ENCODE data around the gene SBK3.
"Not testable (repeated sequence)": the region's sequence is repeated elsewhere in the genome, so short reads cannot be mapped to it uniquely, and the experiment has no call there.

Gene SBK3

DNA sequence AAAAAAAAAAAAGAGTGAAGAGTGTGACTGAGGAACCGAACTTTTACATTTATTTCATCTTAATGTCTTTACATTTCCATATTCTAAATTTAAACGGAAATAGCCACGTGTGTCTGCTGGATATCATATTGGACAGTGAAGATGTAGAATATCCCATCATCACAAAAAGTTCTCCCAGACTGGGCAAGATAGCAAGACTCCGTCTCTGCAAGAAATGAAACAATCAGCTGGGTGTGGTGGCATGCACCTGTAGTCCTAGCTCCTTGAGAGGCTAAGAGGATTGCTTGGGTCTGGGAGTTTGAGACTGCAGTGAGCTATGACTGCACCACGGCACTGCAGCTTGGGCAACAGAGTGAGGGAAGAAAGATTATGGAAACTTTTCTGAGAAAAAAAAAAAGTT is 31.4 kb upstream of the SBK3 start:
- Histone ChIP-seq H2BK15ac (ENCODE audit: low read length) (no peak overlapping the region), H2BK12ac (ENCODE audit: low read length) (no peak overlapping the region), H3K23ac (ENCODE audit: low read depth, low read length, poor library complexity) (no peak overlapping the region), H2BK120ac (ENCODE audit: low read depth, low read length) (no peak overlapping the region), H3K4me2 (ENCODE audit: insufficient read depth, low read length, poor library complexity, severe bottlenecking) (no peak overlapping the region), H4K8ac (ENCODE audit: low read depth, low read length) (no peak overlapping the region), H4K91ac (ENCODE audit: low read depth, low read length, poor library complexity) (no peak overlapping the region), H3K27ac (replicated peaks; ENCODE audit: low read length) (no peak overlapping the region), H3K79me1 (ENCODE audit: low read depth, low read length) (peaks cover 14% of the 10 kb centered on the region), H2BK5ac (ENCODE audit: low read length) (no peak overlapping the region), H2AK5ac (ENCODE audit: low read depth, low read length) (no peak overlapping the region), H3K4ac (ENCODE audit: low read length) (no peak overlapping the region), H3K4me1 (ENCODE audit: control insufficient read depth in 2 of 2, insufficient read depth in 1 of 2, low read depth in 1 of 2, low read length in 2 of 2) (peaks cover 0 to 3% of the 10 kb centered on the region in 2 donors), H3K9me3 (replicated peaks in 1 of 2; ENCODE audit: control insufficient read depth in 2 of 2, insufficient read depth in 1 of 2, low read depth in 1 of 2, low read length in 2 of 2) (no peaks in the 10 kb centered on the region), H3K27me3 (ENCODE audit: control insufficient read depth in 3 of 3, insufficient read depth in 3 of 3, low read depth in 1 of 3, low read length in 3 of 3) (no peaks in the 10 kb centered on the region), H3K14ac (ENCODE audit: low read length) (no peak overlapping the region), H3K18ac (ENCODE audit: low read length) (no peak overlapping the region), H3K36me3 (replicated peaks in 1 of 2; ENCODE audit: control insufficient read depth in 2 of 2, insufficient read depth in 2 of 2, low read length in 2 of 2) (peaks cover 18% of the 10 kb centered on the region in 2 donors), H3K4me3 (ENCODE audit: low read length in 2 of 2) (no peak overlapping the region), H3K9ac (ENCODE audit: low read depth, low read length, poor library complexity) (no peak overlapping the region), H2AFZ (ENCODE audit: low read length) (no peak overlapping the region)
- DNase-seq (ENCODE audit: low spot score), result no peak
- WGBS, 2 donors (ENCODE audit: extremely low coverage in 2 of 2, insufficient read length in 2 of 2, insufficient replicate concordance in 1 of 2), result no CpG with 5 or more reads among the region's 5 CpGs

DNA sequence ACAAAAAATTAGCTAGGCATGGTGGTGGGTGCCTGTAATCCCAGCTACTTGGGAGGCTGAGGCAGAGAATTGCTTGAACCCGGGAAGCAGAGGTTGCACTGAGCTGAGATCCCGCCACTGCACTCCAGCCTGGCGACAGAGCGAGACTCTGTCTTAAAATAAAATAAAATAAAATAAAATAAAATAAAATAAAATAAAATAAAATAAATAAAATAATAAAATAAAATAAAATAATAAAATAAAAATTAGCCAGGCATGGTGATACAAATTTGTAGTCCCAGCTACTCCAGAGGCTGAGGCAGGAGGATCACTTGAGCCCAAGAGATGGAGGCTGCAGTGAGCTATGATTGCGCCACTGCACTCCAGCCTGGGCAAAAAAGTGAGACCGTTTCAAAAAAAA is 28.6 kb upstream of the SBK3 start:
- not testable (repeated sequence) for H3K9me3 ChIP-seq (replicated peaks in 1 of 2; ENCODE audit: control insufficient read depth in 2 of 2, insufficient read depth in 1 of 2, low read depth in 1 of 2, low read length in 2 of 2); H3K4me3 ChIP-seq (ENCODE audit: low read length in 2 of 2); H3K18ac ChIP-seq (ENCODE audit: low read length); H4K91ac ChIP-seq (ENCODE audit: low read depth, low read length, poor library complexity); H3K4ac ChIP-seq (ENCODE audit: low read length); H2BK120ac ChIP-seq (ENCODE audit: low read depth, low read length); H4K8ac ChIP-seq (ENCODE audit: low read depth, low read length); H2BK5ac ChIP-seq (ENCODE audit: low read length); DNase-seq (ENCODE audit: low spot score); H2AK5ac ChIP-seq (ENCODE audit: low read depth, low read length); H3K79me1 ChIP-seq (ENCODE audit: low read depth, low read length); H3K27ac ChIP-seq (replicated peaks; ENCODE audit: low read length); H3K4me2 ChIP-seq (ENCODE audit: insufficient read depth, low read length, poor library complexity, severe bottlenecking); H3K9ac ChIP-seq (ENCODE audit: low read depth, low read length, poor library complexity); H3K4me1 ChIP-seq (ENCODE audit: control insufficient read depth in 2 of 2, insufficient read depth in 1 of 2, low read depth in 1 of 2, low read length in 2 of 2); H3K27me3 ChIP-seq (ENCODE audit: control insufficient read depth in 3 of 3, insufficient read depth in 3 of 3, low read depth in 1 of 3, low read length in 3 of 3); H3K14ac ChIP-seq (ENCODE audit: low read length); H2AFZ ChIP-seq (ENCODE audit: low read length); H3K23ac ChIP-seq (ENCODE audit: low read depth, low read length, poor library complexity); H2BK15ac ChIP-seq (ENCODE audit: low read length); H2BK12ac ChIP-seq (ENCODE audit: low read length)
- H3K36me3 ChIP-seq (replicated peaks in 1 of 2; ENCODE audit: control insufficient read depth in 2 of 2, insufficient read depth in 2 of 2, low read length in 2 of 2), result peaks cover 17 to 18% of the 10 kb centered on the region in 2 donors
- WGBS, 2 donors (ENCODE audit: extremely low coverage in 2 of 2, insufficient read length in 2 of 2, insufficient replicate concordance in 1 of 2), result no CpG with 5 or more reads among the region's 6 CpGs

DNA sequence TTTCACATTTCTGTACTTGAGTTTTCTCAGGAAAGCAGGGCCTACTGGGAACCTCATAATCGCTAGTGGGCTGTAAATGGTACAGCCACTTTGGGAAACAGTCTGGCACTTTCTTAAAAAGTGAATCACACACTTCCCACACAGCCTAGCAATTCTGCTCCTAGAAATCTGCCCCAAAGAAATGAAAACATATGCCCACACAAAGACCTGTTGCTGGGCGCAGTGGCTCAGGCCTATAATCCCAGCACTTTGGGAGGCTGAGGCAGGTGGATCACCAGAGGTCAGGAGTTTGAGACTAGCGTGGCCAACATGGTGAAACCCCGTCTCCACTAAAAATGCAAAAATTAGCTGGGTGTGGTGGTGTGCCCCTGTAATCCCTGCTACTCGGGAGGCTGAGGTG is 24.1 kb upstream of the SBK3 start:
- not testable (repeated sequence) for H3K4me1 ChIP-seq (ENCODE audit: control insufficient read depth in 2 of 2, insufficient read depth in 1 of 2, low read depth in 1 of 2, low read length in 2 of 2); H4K8ac ChIP-seq (ENCODE audit: low read depth, low read length); H3K14ac ChIP-seq (ENCODE audit: low read length); H3K36me3 ChIP-seq (replicated peaks in 1 of 2; ENCODE audit: control insufficient read depth in 2 of 2, insufficient read depth in 2 of 2, low read length in 2 of 2); H4K91ac ChIP-seq (ENCODE audit: low read depth, low read length, poor library complexity); H3K27ac ChIP-seq (replicated peaks; ENCODE audit: low read length); H2BK5ac ChIP-seq (ENCODE audit: low read length); H3K9ac ChIP-seq (ENCODE audit: low read depth, low read length, poor library complexity); H3K4ac ChIP-seq (ENCODE audit: low read length); H3K23ac ChIP-seq (ENCODE audit: low read depth, low read length, poor library complexity); H3K27me3 ChIP-seq (ENCODE audit: control insufficient read depth in 3 of 3, insufficient read depth in 3 of 3, low read depth in 1 of 3, low read length in 3 of 3); H3K4me3 ChIP-seq (ENCODE audit: low read length in 2 of 2); H2BK120ac ChIP-seq (ENCODE audit: low read depth, low read length); H3K9me3 ChIP-seq (replicated peaks in 1 of 2; ENCODE audit: control insufficient read depth in 2 of 2, insufficient read depth in 1 of 2, low read depth in 1 of 2, low read length in 2 of 2); H2BK15ac ChIP-seq (ENCODE audit: low read length); H2AFZ ChIP-seq (ENCODE audit: low read length); H3K18ac ChIP-seq (ENCODE audit: low read length); H2BK12ac ChIP-seq (ENCODE audit: low read length); H3K79me1 ChIP-seq (ENCODE audit: low read depth, low read length); H2AK5ac ChIP-seq (ENCODE audit: low read depth, low read length); DNase-seq (ENCODE audit: low spot score); H3K4me2 ChIP-seq (ENCODE audit: insufficient read depth, low read length, poor library complexity, severe bottlenecking)
- WGBS, 2 donors (ENCODE audit: extremely low coverage in 2 of 2, insufficient read length in 2 of 2, insufficient replicate concordance in 1 of 2), result no CpG with 5 or more reads among the region's 5 CpGs

DNA sequence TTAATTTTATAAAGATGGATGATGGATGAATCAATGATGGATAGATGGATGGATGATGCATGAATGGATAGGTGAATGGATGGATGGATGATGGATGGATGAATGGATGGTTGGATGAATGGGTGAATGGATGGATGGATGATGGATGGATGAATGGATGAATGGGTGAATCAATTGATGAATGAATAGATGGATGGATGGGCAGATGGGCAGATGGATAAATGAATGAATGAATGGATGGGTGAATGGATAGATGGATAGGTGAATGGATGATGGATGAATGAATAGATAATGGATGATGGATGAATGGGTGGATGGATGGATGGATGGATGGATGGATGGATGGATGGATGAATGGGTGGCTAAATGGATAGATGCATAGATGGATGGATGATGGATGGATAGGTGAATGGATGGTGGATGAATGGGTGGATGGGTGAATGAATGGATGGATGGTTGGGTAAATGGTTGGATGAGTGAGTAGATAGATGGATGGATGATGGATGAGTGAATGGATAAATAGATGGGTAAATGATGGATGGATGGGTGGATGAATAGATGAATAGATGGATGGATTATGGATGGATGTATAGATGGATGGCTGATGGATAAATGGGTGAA is 22.5 kb upstream of the SBK3 start:
- H4K91ac ChIP-seq (ENCODE audit: low read depth, low read length, poor library complexity), result no peak overlapping the region
- no peak overlapping the region for H3K18ac ChIP-seq (ENCODE audit: low read length)
- H3K9ac ChIP-seq (ENCODE audit: low read depth, low read length, poor library complexity), result no peak overlapping the region
- no peak overlapping the region for H2AK5ac ChIP-seq (ENCODE audit: low read depth, low read length)
- H2BK120ac ChIP-seq (ENCODE audit: low read depth, low read length), result no peak overlapping the region
- H3K4me1 ChIP-seq (ENCODE audit: control insufficient read depth in 2 of 2, insufficient read depth in 1 of 2, low read depth in 1 of 2, low read length in 2 of 2), result peaks cover 0 to 3% of the 10 kb centered on the region in 2 donors
- H3K79me1 ChIP-seq (ENCODE audit: low read depth, low read length), result no peaks in the 10 kb centered on the region
- H2AFZ ChIP-seq (ENCODE audit: low read length), result no peak overlapping the region
- no peak overlapping the region for H3K4me2 ChIP-seq (ENCODE audit: insufficient read depth, low read length, poor library complexity, severe bottlenecking)
- no peak overlapping the region for H3K27ac ChIP-seq (replicated peaks; ENCODE audit: low read length)
- H2BK5ac ChIP-seq (ENCODE audit: low read length), result no peak overlapping the region
- H3K4ac ChIP-seq (ENCODE audit: low read length), result no peak overlapping the region
- peaks cover 0 to 2% of the 10 kb centered on the region in 2 donors for H3K9me3 ChIP-seq (replicated peaks in 1 of 2; ENCODE audit: control insufficient read depth in 2 of 2, insufficient read depth in 1 of 2, low read depth in 1 of 2, low read length in 2 of 2)
- no peak overlapping the region for H3K23ac ChIP-seq (ENCODE audit: low read depth, low read length, poor library complexity)
- H2BK12ac ChIP-seq (ENCODE audit: low read length), result no peak overlapping the region
- no peak overlapping the region for H4K8ac ChIP-seq (ENCODE audit: low read depth, low read length)
- no peak for DNase-seq (ENCODE audit: low spot score)
- H3K14ac ChIP-seq (ENCODE audit: low read length), result no peak overlapping the region
- no peak overlapping the region for H2BK15ac ChIP-seq (ENCODE audit: low read length)
- H3K4me3 ChIP-seq (ENCODE audit: low read length in 2 of 2), result no peak overlapping the region
- no peaks in the 10 kb centered on the region for H3K27me3 ChIP-seq (ENCODE audit: control insufficient read depth in 3 of 3, insufficient read depth in 3 of 3, low read depth in 1 of 3, low read length in 3 of 3)
- no peaks in the 10 kb centered on the region for H3K36me3 ChIP-seq (replicated peaks in 1 of 2; ENCODE audit: control insufficient read depth in 2 of 2, insufficient read depth in 2 of 2, low read length in 2 of 2)
